Glutamatergic neuron (in vitro differentiated cells): ENCODE measurements around the gene SLC19A3. TPM values are rescaled to one million over a fixed set of nuclear protein-coding genes. Genes with fewer than 3 reads are reported as not detected.
"Not testable (repeated sequence)": the region's sequence is repeated elsewhere in the genome, so short reads cannot be mapped to it uniquely, and the experiment has no call there.

Experiments used
- DNase-seq: peaks from one replicate; pipeline ENCODE4 v3.0.0; 2022
- H3K27ac Mint-ChIP-seq: one replicate; pipeline ENCODE4 v1.8.0; 2020; ENCODE audit warnings: mild to moderate bottlenecking, mixed read lengths, inconsistent platforms; ENCODE audit not compliant: unreplicated experiment
- H3K27me3 Mint-ChIP-seq: one replicate; pipeline ENCODE4 v1.8.0; 2020; ENCODE audit warnings: mild to moderate bottlenecking, moderate library complexity, mixed read lengths, inconsistent platforms; ENCODE audit not compliant: unreplicated experiment
- H3K36me3 Mint-ChIP-seq: one replicate; pipeline ENCODE4 v1.8.0; 2020; ENCODE audit warnings: mild to moderate bottlenecking, mixed read lengths, inconsistent platforms; ENCODE audit not compliant: unreplicated experiment
- H3K4me1 Mint-ChIP-seq: one replicate; pipeline ENCODE4 v1.8.0; 2020; ENCODE audit warnings: mild to moderate bottlenecking, low read depth, mixed read lengths, inconsistent platforms; ENCODE audit not compliant: unreplicated experiment
- H3K4me3 Mint-ChIP-seq: one replicate; pipeline ENCODE4 v1.8.0; 2020; ENCODE audit warnings: mild to moderate bottlenecking, mixed read lengths, inconsistent platforms; ENCODE audit not compliant: unreplicated experiment
- H3K9me3 Mint-ChIP-seq: one replicate; pipeline ENCODE4 v1.8.0; 2020; ENCODE audit warnings: mild to moderate bottlenecking, moderate library complexity, mixed read lengths, inconsistent platforms; ENCODE audit not compliant: unreplicated experiment
- total RNA-seq: library from RNA; stranded (reverse); fragmentation: NEBNext Ultra II Directional; extraction: Animal tissue kit (Norgen Biotek cat#: 25700); gene quantifications from one replicate; pipeline ENCODE4 v1.2.1, GENCODE V29; 2021; ENCODE audit not compliant: unreplicated experiment
- TF ChIP-seq, protein P1 (sequence below): fragments of 200-600 bp; sonication (generic); IDR thresholded peaks from one replicate; pipeline ENCODE4 v1.5.0; 2021; ENCODE audit not compliant: partially characterized antibody, unreplicated experiment

The SLC19A3 gene
- total RNA-seq, 1 donor from 2014 or later = 1.7 TPM

GRCh38 chr2:227759411-227760118, 41.7 kb upstream of the SLC19A3 start:
- Mint-ChIP-seq H3K36me3 (no peaks in the 10 kb centered on the region), H3K27me3 (peaks cover 4% of the 10 kb centered on the region), H3K9me3 (peaks cover 3% of the 10 kb centered on the region), H3K4me1 (no peaks in the 10 kb centered on the region), H3K27ac (no peak overlapping the region), H3K4me3 (no peak overlapping the region)
- no peak for DNase-seq
- TF ChIP-seq, protein P1, sequence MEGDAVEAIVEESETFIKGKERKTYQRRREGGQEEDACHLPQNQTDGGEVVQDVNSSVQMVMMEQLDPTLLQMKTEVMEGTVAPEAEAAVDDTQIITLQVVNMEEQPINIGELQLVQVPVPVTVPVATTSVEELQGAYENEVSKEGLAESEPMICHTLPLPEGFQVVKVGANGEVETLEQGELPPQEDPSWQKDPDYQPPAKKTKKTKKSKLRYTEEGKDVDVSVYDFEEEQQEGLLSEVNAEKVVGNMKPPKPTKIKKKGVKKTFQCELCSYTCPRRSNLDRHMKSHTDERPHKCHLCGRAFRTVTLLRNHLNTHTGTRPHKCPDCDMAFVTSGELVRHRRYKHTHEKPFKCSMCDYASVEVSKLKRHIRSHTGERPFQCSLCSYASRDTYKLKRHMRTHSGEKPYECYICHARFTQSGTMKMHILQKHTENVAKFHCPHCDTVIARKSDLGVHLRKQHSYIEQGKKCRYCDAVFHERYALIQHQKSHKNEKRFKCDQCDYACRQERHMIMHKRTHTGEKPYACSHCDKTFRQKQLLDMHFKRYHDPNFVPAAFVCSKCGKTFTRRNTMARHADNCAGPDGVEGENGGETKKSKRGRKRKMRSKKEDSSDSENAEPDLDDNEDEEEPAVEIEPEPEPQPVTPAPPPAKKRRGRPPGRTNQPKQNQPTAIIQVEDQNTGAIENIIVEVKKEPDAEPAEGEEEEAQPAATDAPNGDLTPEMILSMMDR = no peak

- H3K4me3 Mint-ChIP-seq, H3K4me1 Mint-ChIP-seq, H3K27me3 Mint-ChIP-seq, H3K27ac Mint-ChIP-seq, H3K9me3 Mint-ChIP-seq, H3K36me3 Mint-ChIP-seq, DNase-seq: not testable (repeated sequence)
These were observed 38.4 kb upstream of the SLC19A3 start for GRCh38 chr2:227756261-227756660.

DNA sequence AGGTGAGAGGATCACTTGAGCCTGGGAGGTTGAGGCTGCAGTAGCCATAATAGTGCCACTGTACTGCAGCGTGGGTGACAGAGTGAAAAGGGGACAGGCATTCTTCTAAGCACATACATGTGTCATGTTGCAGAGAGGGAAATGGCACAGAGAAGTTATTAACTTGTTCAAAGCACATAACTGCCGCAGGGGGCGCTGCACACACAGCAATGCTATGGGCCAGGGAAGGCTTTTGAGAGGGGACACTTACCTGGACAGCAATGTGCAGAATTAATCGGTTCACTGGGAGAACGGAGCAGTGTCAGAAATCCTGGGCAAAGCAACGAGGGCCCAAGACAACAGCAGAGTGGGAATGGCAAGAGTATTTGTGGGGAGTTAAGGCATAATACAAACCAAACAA, 30.3 kb upstream of the SLC19A3 start:
- H3K27ac Mint-ChIP-seq = no peak overlapping the region
- H3K4me3 Mint-ChIP-seq = no peak overlapping the region
- H3K27me3 Mint-ChIP-seq = peaks cover 1% of the 10 kb centered on the region
- DNase-seq = peak; percentile 55
- TF ChIP-seq, protein P1 = peak; percentile 54
- H3K4me1 Mint-ChIP-seq = no peaks in the 10 kb centered on the region
- no peaks in the 10 kb centered on the region for H3K36me3 Mint-ChIP-seq
- H3K9me3 Mint-ChIP-seq = no peaks in the 10 kb centered on the region

DNA sequence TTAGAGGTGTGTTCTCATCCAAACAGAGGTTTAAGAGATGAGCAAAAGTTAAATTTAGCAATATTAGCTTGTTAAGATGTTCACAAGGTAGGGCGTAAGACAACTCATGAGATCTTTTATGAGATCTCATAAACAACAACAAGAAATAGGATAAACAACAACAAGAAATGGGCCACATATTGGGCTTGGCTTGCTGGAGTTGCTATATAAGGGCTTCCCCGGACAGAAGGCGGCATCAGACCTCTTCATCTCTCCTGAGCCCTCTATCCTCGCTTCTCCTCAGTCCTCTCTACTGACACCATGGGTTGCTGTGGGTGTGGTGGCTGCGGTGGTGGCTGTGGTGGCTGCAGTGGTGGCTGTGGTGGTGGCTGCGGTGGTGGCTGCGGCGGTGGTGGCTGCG, 27.8 kb upstream of the SLC19A3 start, which contains the start of gene SCYGR8:
Gene SCYGR8 (plus strand): TSS at position 301 of the 400 bp plus-strand sequence. CDS start 0 bp downstream, at position 301.
- H3K9me3 Mint-ChIP-seq = no peaks in the 10 kb centered on the region
- H3K4me1 Mint-ChIP-seq = no peaks in the 10 kb centered on the region
- peaks cover 1% of the 10 kb centered on the region for H3K27me3 Mint-ChIP-seq
- no peak within 1 kb of the TSS for H3K4me3 Mint-ChIP-seq
- TF ChIP-seq, protein P1 = no peak
- H3K27ac Mint-ChIP-seq = no peak within 1 kb of the TSS
- no peak for DNase-seq
- no peaks in the 10 kb centered on the region for H3K36me3 Mint-ChIP-seq

GRCh38 chr2:227740705-227741104, 22.9 kb upstream of the SLC19A3 start:
- not testable (repeated sequence) for H3K9me3 Mint-ChIP-seq, H3K4me3 Mint-ChIP-seq, H3K27ac Mint-ChIP-seq, H3K27me3 Mint-ChIP-seq, H3K4me1 Mint-ChIP-seq, H3K36me3 Mint-ChIP-seq
- TF ChIP-seq, protein P1 = peak; percentile 23
- DNase-seq = peak; percentile 34
